ENCODE measurements around the gene HAVCR1.

HAVCR1 gene

DNA sequence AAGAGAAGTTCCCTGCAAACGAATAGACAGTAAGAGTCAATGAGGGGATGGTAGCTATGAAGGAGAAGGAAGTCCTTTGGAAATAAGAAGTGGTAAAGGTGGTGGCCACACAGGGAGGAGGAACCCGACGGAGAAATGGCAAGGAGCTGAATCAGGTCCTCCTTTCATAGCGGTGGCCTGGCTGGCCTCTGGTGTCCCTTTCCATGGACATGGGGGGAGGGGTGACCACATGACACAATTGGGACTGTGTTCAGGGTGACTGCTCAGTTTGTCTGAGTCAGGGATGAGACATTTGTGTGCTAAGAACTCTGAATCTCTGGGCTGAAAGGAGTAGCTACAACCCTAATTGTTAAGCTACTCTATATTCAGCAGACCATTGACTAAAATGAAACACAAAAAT, 67.2 kb downstream of the HAVCR1 start:
- no peak for DNase-seq (ENCODE audit: low spot score)

DNA sequence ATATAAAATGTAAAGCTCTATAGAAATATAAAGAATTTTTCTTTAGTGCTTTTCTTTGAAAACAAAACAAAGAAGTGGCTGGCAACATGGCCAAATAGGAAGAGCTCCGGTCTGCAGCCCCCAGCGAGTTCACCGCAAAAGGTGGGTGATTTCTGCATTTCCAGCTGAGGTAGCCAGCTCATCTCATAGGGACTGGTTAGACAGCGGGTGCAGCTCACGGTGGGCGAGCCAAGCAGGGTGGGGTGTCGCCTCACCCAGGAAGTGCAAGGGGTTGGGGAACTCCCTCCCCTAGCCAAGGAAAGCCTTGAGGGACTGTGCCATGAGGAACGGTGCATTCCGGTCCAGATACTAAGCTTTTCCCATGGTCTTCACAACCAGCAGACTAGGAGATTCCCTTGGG, 74.9 kb downstream of the HAVCR1 start:
- no peak for DNase-seq (ENCODE audit: low spot score)

DNA sequence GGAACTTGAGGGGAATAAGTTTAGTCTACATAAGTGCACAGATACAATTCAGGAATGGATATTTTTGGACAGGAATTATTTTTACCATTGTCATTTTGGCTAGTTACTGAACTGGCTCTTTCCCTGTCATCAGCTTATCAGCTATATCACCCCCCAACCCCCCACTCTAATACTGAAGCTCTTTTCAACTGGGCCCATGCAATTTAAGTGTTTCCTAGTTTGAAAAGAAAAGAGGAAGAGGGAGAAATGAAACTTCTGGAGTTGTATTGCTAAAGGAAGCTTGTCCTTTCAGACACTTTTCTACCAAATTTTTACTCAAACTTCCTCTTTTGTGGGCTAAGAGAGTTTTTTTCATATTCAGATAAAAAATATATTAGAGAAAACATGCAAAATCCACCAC, 77.4 kb downstream of the HAVCR1 start:
- DNase-seq (ENCODE audit: low spot score), result no peak
